Peyer's patch (tissue), 4 donors: ENCODE results near the gene ARHGAP26. TPM values are rescaled to one million over a fixed set of nuclear protein-coding genes. Genes with fewer than 3 reads are reported as not detected.

Source experiments
- DNase-seq, 3 donors: peaks; one replicate each; pipeline ENCODE4 v3.0.0-alpha.2; 2017 to 2019
- H3K27ac ChIP-seq, 4 donors: fragments of 200-600 bp; sonication (generic); one replicate each; pipeline ENCODE4 v1.5.1; 2016 to 2019
- H3K27me3 ChIP-seq, 2 donors: fragments of 200-600 bp; sonication (generic); one replicate each; pipeline ENCODE4 v1.5.1; 2019
- H3K36me3 ChIP-seq, 3 donors: fragments of 200-600 bp; sonication (generic); one replicate each; pipeline ENCODE4 v1.5.1; 2016 to 2019
- H3K4me1 ChIP-seq, 4 donors: fragments of 200-600 bp; sonication (generic); one replicate each; pipeline ENCODE4 v1.5.1; 2016 to 2019
- H3K4me3 ChIP-seq, 4 donors: fragments of 200-600 bp; sonication (generic); 1 replicate in 3 of 4; 2 replicates in 1 of 4; pipeline ENCODE4 v1.5.1; 2016 to 2019; ENCODE audit warnings: mild to moderate bottlenecking in 1 of 4
- H3K9me3 ChIP-seq, 4 donors: fragments of 200-600 bp; sonication (generic); one replicate each; pipeline ENCODE4 v1.5.1; 2016 to 2019; ENCODE audit warnings: mild to moderate bottlenecking in 1 of 4
- CTCF ChIP-seq, 6 experiments: fragments of 450-650 bp in 4 of 6; fragments of 200-600 bp in 2 of 6; sonication (generic) in 1 of 6; IDR thresholded peaks; one replicate each; pipeline ENCODE4 v1.5.1; 2017 to 2019; ENCODE audit warnings: antibody characterized with exemption in 6 of 6, mild to moderate bottlenecking in 3 of 6, moderate library complexity in 1 of 6
- POLR2A ChIP-seq, 2 donors: fragments of 450-650 bp; IDR thresholded peaks; one replicate each; pipeline ENCODE4 v1.5.1; 2017; ENCODE audit warnings: antibody characterized with exemption in 2 of 2, mild to moderate bottlenecking in 2 of 2, moderate library complexity in 2 of 2
- total RNA-seq, 4 donors: library from RNA; depleted of rRNA; stranded (reverse); fragments of >200 nt; gene quantifications; one replicate each; pipeline ENCODE4 v1.1.0, GENCODE V29; 2016

ARHGAP26 gene
- total RNA-seq, 4 donors from 2014 or later, result 60.1 to 180 (median 126) TPM

GRCh38 chr5:142835540-142835939 lies 65.4 kb downstream of the ARHGAP26 start:
- Histone ChIP-seq H3K9me3 (no peaks in the 10 kb centered on the region), H3K27ac (no peak overlapping the region), H3K4me1 (peaks cover 0 to 14% (median 0%) of the 10 kb centered on the region in 4 donors), H3K4me3 (no peak overlapping the region), H3K27me3 (no peaks in the 10 kb centered on the region), H3K36me3 (no peaks in the 10 kb centered on the region)
- no peak for TF ChIP-seq CTCF (IDR thresholded peaks at IDR 0.05)
- TF ChIP-seq POLR2A (IDR thresholded peaks at IDR 0.05), result no peak
- no peak for DNase-seq

- TF ChIP-seq POLR2A (IDR thresholded peaks at IDR 0.05) (no peak), CTCF (IDR thresholded peaks at IDR 0.05) (no peak)
- H3K4me3 ChIP-seq, result no peak overlapping the region
- H3K27me3 ChIP-seq, result no peaks in the 10 kb centered on the region
- no peaks in the 10 kb centered on the region for H3K36me3 ChIP-seq
- peaks cover 0 to 14% (median 0%) of the 10 kb centered on the region in 4 donors for H3K4me1 ChIP-seq
- no peaks in the 10 kb centered on the region for H3K9me3 ChIP-seq
- no peak overlapping the region for H3K27ac ChIP-seq
- no peak for DNase-seq
Observed at GRCh38 chr5:142836048-142836447, 65.9 kb downstream of the ARHGAP26 start.

- Histone ChIP-seq H3K27ac (no peak overlapping the region), H3K4me3 (no peak overlapping the region), H3K27me3 (no peaks in the 10 kb centered on the region), H3K9me3 (no peaks in the 10 kb centered on the region), H3K36me3 (no peaks in the 10 kb centered on the region), H3K4me1 (peaks cover 0 to 14% (median 0%) of the 10 kb centered on the region in 4 donors)
- no peak for DNase-seq
- TF ChIP-seq CTCF (IDR thresholded peaks at IDR 0.05) (no peak), POLR2A (IDR thresholded peaks at IDR 0.05) (no peak)
Observed at GRCh38 chr5:142837081-142837725, 67.0 kb downstream of the ARHGAP26 start.

GRCh38 chr5:142838845-142839244 lies 68.7 kb downstream of the ARHGAP26 start:
- Histone ChIP-seq H3K36me3 (no peaks in the 10 kb centered on the region), H3K9me3 (no peaks in the 10 kb centered on the region), H3K4me1 (peaks cover 0 to 11% (median 0%) of the 10 kb centered on the region in 4 donors), H3K27me3 (no peaks in the 10 kb centered on the region), H3K27ac (no peak overlapping the region), H3K4me3 (no peak overlapping the region)
- DNase-seq, result no peak
- no peak for TF ChIP-seq POLR2A (IDR thresholded peaks at IDR 0.05)

GRCh38 chr5:142839711-142840346 lies 69.7 kb downstream of the ARHGAP26 start:
- DNase-seq, result peak in 1 of 3 donors; percentile 59
- Histone ChIP-seq H3K27ac (peak overlapping the region in 3 of 4 donors; percentile 28 to 41 (median 30)), H3K27me3 (no peaks in the 10 kb centered on the region), H3K4me1 (peaks cover 0 to 6% (median 0%) of the 10 kb centered on the region in 4 donors), H3K4me3 (no peak overlapping the region), H3K36me3 (no peaks in the 10 kb centered on the region), H3K9me3 (no peaks in the 10 kb centered on the region)
- no peak for TF ChIP-seq CTCF (IDR thresholded peaks at IDR 0.05)
- TF ChIP-seq POLR2A (IDR thresholded peaks at IDR 0.05), result no peak

GRCh38 chr5:142840575-142840974 lies 70.4 kb downstream of the ARHGAP26 start:
- TF ChIP-seq POLR2A (IDR thresholded peaks at IDR 0.05) (no peak), CTCF (IDR thresholded peaks at IDR 0.05) (no peak)
- Histone ChIP-seq H3K4me3 (no peak overlapping the region), H3K4me1 (peaks cover 0 to 13% (median 0%) of the 10 kb centered on the region in 4 donors), H3K36me3 (no peaks in the 10 kb centered on the region), H3K9me3 (no peaks in the 10 kb centered on the region), H3K27ac (peak overlapping the region in 1 of 4 donors; percentile 28), H3K27me3 (no peaks in the 10 kb centered on the region)
- no peak for DNase-seq
